GM12891 (cell line): Measurements from ENCODE around the gene CLTC.

Experiments used
- DNase-seq: peaks from one replicate; pipeline ENCODE4 v3.0.0; 2011; ENCODE audit warnings: low spot score; ENCODE audit not compliant: insufficient read length
- FAIRE-seq: peaks from 2 replicates; lab custom pipeline; 2011; peaks lifted over from hg19 to GRCh38; lab: Jason Lieb, UNC
- PAX5 ChIP-seq: IDR thresholded peaks from 2 replicates; pipeline ENCODE4 v1.6.1; 2011; ENCODE audit warnings: low read length, moderate library complexity, mild to moderate bottlenecking; ENCODE audit not compliant: insufficient read depth, severe bottlenecking
- POLR2A ChIP-seq: IDR thresholded peaks from 2 replicates; pipeline ENCODE4 v1.6.1; 2011; ENCODE audit warnings: low read depth, low read length, control low read depth
- POLR2AphosphoS5 ChIP-seq: IDR thresholded peaks from 2 replicates; pipeline ENCODE4 v1.6.1; 2011; ENCODE audit warnings: low read depth, low read length, control low read depth
- POU2F2 ChIP-seq: IDR thresholded peaks from 2 replicates; pipeline ENCODE4 v1.6.1; 2011; ENCODE audit warnings: low read depth, mild to moderate bottlenecking, control low read depth, low read length, moderate library complexity
- SPI1 ChIP-seq: IDR thresholded peaks from 2 replicates; pipeline ENCODE4 v1.6.1; 2011; ENCODE audit warnings: low read depth, low read length, control low read depth
- TAF1 ChIP-seq: IDR thresholded peaks from 2 replicates; pipeline ENCODE4 v1.6.1; 2011; ENCODE audit warnings: low read depth, low read length, control low read depth

Gene CLTC

DNA sequence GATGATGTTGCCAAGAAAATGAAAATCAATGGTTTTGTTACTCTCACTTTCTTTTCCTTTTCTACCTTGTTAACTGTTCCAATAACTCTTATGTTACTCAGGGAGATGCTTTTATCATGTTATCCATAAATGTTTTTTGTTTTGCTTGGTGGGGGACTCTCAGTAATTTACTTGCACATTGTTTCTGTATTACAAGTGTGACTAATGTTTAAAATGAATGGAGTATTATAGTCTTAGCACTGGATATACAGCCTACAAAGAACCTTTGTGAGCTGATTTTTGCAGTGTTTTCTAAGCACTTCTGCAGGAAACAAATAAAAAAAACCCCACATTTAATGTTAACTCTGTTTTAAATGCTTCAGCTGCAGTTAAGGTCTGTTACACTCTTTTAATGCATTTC lies 99.8 kb downstream of the CLTC start:
- FAIRE-seq (no peak), DNase-seq (no peak)
- TF ChIP-seq SPI1: no peak
- TF ChIP-seq POLR2AphosphoS5: no peak
- TF ChIP-seq POLR2A: no peak
- no peak for TF ChIP-seq TAF1
- no peak for TF ChIP-seq POU2F2
- no peak for TF ChIP-seq PAX5

DNA sequence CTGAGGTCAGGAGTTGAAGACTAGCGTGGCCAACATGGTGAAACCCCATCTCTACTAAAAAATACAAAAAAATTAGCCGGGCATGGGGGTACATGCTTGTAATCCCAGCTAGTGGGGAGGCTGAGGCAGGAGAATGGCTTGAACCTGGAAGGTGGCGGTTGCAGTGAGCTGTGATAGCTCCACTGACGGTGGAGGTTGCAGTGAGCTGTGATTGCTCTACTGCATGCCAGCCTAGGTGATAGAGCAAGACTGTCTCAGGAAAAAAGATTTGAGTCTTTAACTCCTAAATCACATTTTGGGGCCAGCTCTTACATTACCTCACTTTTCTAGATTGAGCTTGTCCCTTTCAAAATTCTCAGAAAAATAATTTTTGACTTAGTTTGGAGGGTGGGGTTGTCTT lies 102.9 kb downstream of the CLTC start:
- DNase-seq: no peak
- TF ChIP-seq PAX5 (no peak), POLR2AphosphoS5 (no peak), POU2F2 (no peak), POLR2A (no peak), TAF1 (no peak), SPI1 (no peak)
- FAIRE-seq: no peak

- DNase-seq (no peak), FAIRE-seq (no peak)
- no peak for TF ChIP-seq POLR2AphosphoS5
- TF ChIP-seq POU2F2: no peak
- no peak for TF ChIP-seq PAX5
- TF ChIP-seq SPI1: no peak
- TF ChIP-seq TAF1: no peak
Observed at GRCh38 chr17:59723041-59723440, 103.3 kb downstream of the CLTC start.

GRCh38 chr17:59723607-59724006 lies 103.9 kb downstream of the CLTC start:
- TF ChIP-seq SPI1 (no peak), TAF1 (no peak), PAX5 (no peak)
- no peak for FAIRE-seq

GRCh38 chr17:59725691-59726090 lies 106.0 kb downstream of the CLTC start:
- FAIRE-seq (no peak), DNase-seq (no peak)
- TF ChIP-seq PAX5 (no peak), POLR2AphosphoS5 (no peak), POU2F2 (no peak), POLR2A (no peak), TAF1 (no peak)

More at GRCh38 chr17:59723607-59724006, 103.9 kb downstream of the CLTC start:
- no peak for DNase-seq

DNA sequence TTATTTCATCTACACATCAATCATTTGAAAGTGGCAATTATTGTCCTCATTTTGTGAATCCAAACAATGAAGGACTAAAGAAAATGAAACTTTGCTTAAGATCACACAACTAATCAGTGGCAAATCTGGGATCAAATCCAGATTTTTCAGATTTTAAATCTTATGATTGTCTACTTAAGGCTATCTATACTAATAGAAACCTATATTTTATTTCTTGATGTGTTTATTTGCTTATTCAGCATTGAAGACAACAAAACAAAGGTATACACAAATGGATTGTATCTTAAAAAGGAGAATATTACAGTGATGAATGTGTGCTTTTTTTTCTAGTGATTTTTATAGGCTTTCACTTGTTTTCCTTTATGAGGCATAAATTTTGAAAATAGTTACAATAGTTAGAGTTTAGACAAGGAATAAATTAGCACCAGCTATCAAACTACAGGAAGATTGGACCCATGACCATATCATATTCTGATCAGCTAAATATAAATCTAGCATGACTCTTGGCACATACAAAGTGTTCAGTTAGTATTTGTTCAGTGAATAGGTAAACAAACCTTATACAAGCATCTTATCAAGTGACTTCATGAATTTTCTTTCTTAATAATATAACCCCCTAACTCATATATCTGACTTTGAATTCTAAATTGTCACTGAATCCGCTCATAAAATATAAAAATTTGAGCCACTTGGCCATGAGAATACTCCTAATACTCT lies 108.3 kb downstream of the CLTC start:
- DNase-seq (no peak), FAIRE-seq (no peak)
- no peak for TF ChIP-seq POLR2AphosphoS5
- TF ChIP-seq POU2F2: no peak
- no peak for TF ChIP-seq PAX5
- no peak for TF ChIP-seq TAF1
- TF ChIP-seq POLR2A: no peak
- no peak for TF ChIP-seq SPI1

DNA sequence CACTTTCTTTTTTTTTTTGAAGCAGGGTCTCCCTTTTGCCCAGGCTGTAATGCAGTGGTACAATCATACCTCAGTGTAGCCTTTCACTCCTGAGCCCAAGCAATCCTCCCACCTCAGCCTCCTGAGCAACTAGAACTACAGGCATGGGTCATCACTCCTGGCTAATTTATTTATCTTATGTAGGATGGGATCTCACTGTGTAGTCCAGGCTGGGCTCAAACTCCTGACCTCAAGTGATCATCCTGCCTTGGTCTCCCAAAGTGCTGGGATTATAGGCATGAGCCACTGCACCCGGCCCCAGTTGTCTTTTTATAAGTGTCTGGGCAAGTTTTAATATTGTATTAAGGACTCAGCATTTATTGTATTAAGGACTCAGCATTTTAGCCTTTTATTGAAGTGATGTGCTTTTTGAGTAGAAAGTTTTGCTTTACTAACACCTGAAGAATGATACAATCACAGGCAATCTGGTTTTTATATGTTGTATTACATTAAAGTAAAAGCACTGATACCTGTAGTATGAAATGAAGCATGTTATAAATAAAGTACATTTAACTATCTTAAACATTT lies 110.7 kb downstream of the CLTC start:
- DNase-seq (no peak), FAIRE-seq (no peak)
- no peak for TF ChIP-seq POU2F2
- TF ChIP-seq PAX5: no peak
- TF ChIP-seq TAF1: no peak
- no peak for TF ChIP-seq SPI1
- TF ChIP-seq POLR2A: no peak
- no peak for TF ChIP-seq POLR2AphosphoS5

DNA sequence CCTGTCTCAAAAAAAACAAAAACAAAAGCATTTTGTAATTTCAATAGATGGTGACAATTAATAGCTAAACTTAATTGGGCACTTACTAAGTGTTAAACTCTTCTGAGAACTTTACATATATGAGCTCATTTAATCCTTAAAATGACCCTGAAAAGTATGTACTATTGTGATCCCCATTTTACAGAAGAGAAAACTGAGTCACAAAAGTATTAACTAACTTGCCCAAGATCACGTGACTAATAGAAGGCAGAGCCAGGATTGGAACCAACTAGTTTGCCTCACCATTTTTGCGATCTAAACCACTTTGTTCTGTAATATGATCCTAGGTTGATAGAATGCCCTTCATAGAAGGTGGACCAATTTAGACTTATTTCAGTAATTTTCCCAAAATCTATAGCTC lies 114.0 kb downstream of the CLTC start:
- DNase-seq (no peak), FAIRE-seq (no peak)
- TF ChIP-seq POU2F2 (no peak), POLR2AphosphoS5 (no peak), SPI1 (no peak)

GRCh38 chr17:59734226-59734625 lies 114.5 kb downstream of the CLTC start:
- TF ChIP-seq SPI1 (no peak), POLR2AphosphoS5 (no peak), POU2F2 (no peak), POLR2A (no peak), TAF1 (no peak), PAX5 (no peak)
- no peak for DNase-seq
- FAIRE-seq: no peak

- FAIRE-seq (no peak), DNase-seq (no peak)
- TF ChIP-seq TAF1 (no peak), POLR2A (no peak), SPI1 (no peak), POU2F2 (no peak), POLR2AphosphoS5 (no peak), PAX5 (no peak)
Observed at GRCh38 chr17:59737324-59737723, 117.6 kb downstream of the CLTC start.
